GM21423 (cell line): ENCODE measurements around the gene IGSF8.

Experiments used
- ATAC-seq: cut with Tn5 transposase; IDR thresholded peaks from one replicate; pipeline ENCODE4 v1.9.1; 2021; ENCODE audit warnings: mild to moderate bottlenecking, moderate library complexity; ENCODE audit not compliant: unreplicated experiment

The IGSF8 gene

GRCh38 chr1:160107512-160107911 is 9.1 kb upstream of the IGSF8 start:
- ATAC-seq: no peak

- no peak for ATAC-seq
These were observed 6.7 kb upstream of the IGSF8 start for GRCh38 chr1:160105155-160105554.

- no peak for ATAC-seq
These were observed 6.1 kb upstream of the IGSF8 start for GRCh38 chr1:160104486-160104885.

GRCh38 chr1:160103658-160104408 is 5.4 kb upstream of the IGSF8 start:
- no peak for ATAC-seq

- ATAC-seq: no peak
These were observed 3.5 kb upstream of the IGSF8 start for GRCh38 chr1:160101717-160102522.

GRCh38 chr1:160101037-160101716 is 2.8 kb upstream of the IGSF8 start:
- no peak for ATAC-seq

GRCh38 chr1:160099716-160100375 is 1.4 kb upstream of the IGSF8 start:
- ATAC-seq: no peak

GRCh38 chr1:160098852-160099561 is 588 bp upstream of the IGSF8 start:
- ATAC-seq: peak; percentile 76

GRCh38 chr1:160097151-160097910 is 1.1 kb downstream of the IGSF8 start:
- ATAC-seq: no peak

- ATAC-seq: no peak
These were observed 1.9 kb downstream of the IGSF8 start for GRCh38 chr1:160096274-160097116.

- ATAC-seq: no peak
These were observed 2.9 kb downstream of the IGSF8 start for GRCh38 chr1:160095382-160096105.

- ATAC-seq: no peak
These were observed 3.6 kb downstream of the IGSF8 start for GRCh38 chr1:160094806-160095205.

- no peak for ATAC-seq
These were observed 4.2 kb downstream of the IGSF8 start for GRCh38 chr1:160094291-160094625.

- ATAC-seq: no peak
These were observed 4.7 kb downstream of the IGSF8 start for GRCh38 chr1:160093624-160094290.

GRCh38 chr1:160093069-160093395 is 5.4 kb downstream of the IGSF8 start:
- no peak for ATAC-seq

- no peak for ATAC-seq
These were observed 5.9 kb downstream of the IGSF8 start for GRCh38 chr1:160092366-160093068.

- ATAC-seq: no peak
These were observed 6.7 kb downstream of the IGSF8 start for GRCh38 chr1:160091666-160092223.
